NCI-H2081 treated with DMSO at 0.1 percent for 48 hours (cell line): ENCODE measurements around the gene SCML1.

Experiments
- DNase-seq: peaks from one replicate; lab custom pipeline; 2025; lab: John Stamatoyannopoulos, UW

SCML1 gene

GRCh38 chrX:17788956-17789562 lies 51.8 kb downstream of the SCML1 start:
- no peak for DNase-seq

DNA sequence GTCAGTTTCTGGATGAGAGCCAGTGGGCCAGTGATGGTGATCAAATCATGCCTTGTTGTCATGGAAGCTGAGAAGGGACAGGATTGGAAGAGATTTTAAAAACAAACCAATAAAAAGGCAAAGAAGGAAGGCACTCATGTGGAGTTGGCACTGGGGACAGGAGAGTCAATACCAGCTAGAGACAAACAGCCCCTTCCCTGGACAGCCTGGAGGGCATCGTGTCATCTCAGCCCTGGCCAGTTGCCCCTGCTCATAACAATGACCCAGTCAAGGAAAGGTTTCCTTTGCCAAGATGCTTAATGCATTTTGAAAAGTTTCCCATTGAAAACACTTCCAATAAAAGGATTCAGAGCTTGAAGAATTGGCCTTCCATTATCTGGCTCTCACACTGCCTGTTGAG lies 55.5 kb downstream of the SCML1 start:
- no peak for DNase-seq

GRCh38 chrX:17798921-17799320 lies 61.6 kb downstream of the SCML1 start:
- no peak for DNase-seq

GRCh38 chrX:17801431-17801830 lies 64.1 kb downstream of the SCML1 start:
- no peak for DNase-seq

DNA sequence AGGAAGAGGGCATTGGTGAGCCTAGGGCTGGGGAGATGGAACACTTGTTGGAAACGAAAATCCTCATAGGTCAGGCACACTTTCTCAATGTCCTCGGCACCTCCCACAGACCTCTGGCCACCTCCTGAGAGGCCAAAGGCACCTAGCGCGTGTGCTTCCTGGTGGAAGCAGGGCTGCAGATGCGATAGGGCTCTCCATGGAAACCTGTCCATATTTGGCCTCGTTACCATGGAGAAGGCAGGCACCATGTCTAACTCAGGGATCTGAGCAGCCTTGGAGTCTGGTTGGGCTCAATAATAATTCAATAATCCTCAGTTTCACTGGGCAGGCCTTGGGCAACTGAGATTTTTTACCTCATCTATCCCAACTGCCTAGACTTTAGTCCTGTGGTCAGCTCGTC lies 65.5 kb downstream of the SCML1 start:
- DNase-seq: no peak

GRCh38 chrX:17803449-17803848 lies 66.2 kb downstream of the SCML1 start:
- no peak for DNase-seq
